ENCODE measurements around the gene ENTREP1. TPM values are rescaled to one million over a fixed set of nuclear protein-coding genes. Genes with fewer than 3 reads are reported as not detected.

ENTREP1 gene
- total RNA-seq, 1 donor from 2014 or later: 0.53 TPM

DNA sequence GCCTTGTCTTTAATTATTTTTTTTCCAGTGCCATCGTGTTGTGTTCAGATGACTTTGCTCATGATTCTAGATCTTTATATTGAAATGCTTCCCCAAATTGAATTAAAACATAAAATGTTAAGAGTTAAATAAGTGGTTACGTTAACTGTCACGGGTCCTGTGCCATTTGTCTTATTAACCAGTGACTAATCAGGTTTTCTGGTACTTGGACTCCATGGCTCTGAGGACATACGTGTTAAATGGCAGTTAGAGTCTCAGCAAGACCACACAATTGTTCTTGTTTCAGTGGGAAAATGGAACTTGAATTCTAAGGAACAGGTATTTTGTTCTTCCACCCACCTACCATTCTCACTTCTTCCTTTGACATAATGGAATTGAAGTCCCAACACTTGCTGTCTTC is 32.8 kb downstream of the ENTREP1 start:
- Histone ChIP-seq H3K4me3 (ENCODE audit: low read depth, low read length) (no peak overlapping the region), H3K36me3 (ENCODE audit: control insufficient read depth, insufficient read depth, low read length) (no peaks in the 10 kb centered on the region), H3K27me3 (ENCODE audit: control insufficient read depth, insufficient read depth, low read length) (no peaks in the 10 kb centered on the region)
- DNase-seq (ENCODE audit: low read depth): no peak
- TF ChIP-seq, protein P1, sequence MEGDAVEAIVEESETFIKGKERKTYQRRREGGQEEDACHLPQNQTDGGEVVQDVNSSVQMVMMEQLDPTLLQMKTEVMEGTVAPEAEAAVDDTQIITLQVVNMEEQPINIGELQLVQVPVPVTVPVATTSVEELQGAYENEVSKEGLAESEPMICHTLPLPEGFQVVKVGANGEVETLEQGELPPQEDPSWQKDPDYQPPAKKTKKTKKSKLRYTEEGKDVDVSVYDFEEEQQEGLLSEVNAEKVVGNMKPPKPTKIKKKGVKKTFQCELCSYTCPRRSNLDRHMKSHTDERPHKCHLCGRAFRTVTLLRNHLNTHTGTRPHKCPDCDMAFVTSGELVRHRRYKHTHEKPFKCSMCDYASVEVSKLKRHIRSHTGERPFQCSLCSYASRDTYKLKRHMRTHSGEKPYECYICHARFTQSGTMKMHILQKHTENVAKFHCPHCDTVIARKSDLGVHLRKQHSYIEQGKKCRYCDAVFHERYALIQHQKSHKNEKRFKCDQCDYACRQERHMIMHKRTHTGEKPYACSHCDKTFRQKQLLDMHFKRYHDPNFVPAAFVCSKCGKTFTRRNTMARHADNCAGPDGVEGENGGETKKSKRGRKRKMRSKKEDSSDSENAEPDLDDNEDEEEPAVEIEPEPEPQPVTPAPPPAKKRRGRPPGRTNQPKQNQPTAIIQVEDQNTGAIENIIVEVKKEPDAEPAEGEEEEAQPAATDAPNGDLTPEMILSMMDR (IDR thresholded peaks at IDR 0.05; ENCODE audit: insufficient read depth, low read length, severe bottlenecking): no peak
- no peak for FAIRE-seq

DNA sequence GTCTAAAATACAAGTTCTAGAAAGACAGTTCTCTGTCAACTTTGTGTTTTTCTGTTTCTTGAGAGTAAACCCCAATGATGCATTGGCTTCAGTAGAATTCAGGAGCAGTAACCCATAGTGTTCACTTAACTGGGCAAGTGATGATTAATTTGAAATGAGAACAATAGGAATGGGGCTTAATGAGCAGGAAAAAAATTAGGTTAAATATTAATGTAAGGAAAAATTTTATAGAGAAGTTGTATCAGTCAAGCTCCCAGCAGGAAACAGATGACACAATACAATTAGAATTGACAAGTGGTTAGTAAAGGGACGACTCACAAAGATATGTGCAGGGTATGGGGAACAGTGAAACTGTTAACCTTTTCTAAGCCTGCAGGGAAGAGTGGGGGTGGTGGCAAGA is 38.2 kb downstream of the ENTREP1 start:
- no peaks in the 10 kb centered on the region for H3K27me3 ChIP-seq (ENCODE audit: control insufficient read depth, insufficient read depth, low read length)
- DNase-seq (ENCODE audit: low read depth): no peak
- no peak for FAIRE-seq
- TF ChIP-seq, protein P1 (IDR thresholded peaks at IDR 0.05; ENCODE audit: insufficient read depth, low read length, severe bottlenecking): no peak
- H3K36me3 ChIP-seq (ENCODE audit: control insufficient read depth, insufficient read depth, low read length): no peaks in the 10 kb centered on the region
- no peak overlapping the region for H3K4me3 ChIP-seq (ENCODE audit: low read depth, low read length)

DNA sequence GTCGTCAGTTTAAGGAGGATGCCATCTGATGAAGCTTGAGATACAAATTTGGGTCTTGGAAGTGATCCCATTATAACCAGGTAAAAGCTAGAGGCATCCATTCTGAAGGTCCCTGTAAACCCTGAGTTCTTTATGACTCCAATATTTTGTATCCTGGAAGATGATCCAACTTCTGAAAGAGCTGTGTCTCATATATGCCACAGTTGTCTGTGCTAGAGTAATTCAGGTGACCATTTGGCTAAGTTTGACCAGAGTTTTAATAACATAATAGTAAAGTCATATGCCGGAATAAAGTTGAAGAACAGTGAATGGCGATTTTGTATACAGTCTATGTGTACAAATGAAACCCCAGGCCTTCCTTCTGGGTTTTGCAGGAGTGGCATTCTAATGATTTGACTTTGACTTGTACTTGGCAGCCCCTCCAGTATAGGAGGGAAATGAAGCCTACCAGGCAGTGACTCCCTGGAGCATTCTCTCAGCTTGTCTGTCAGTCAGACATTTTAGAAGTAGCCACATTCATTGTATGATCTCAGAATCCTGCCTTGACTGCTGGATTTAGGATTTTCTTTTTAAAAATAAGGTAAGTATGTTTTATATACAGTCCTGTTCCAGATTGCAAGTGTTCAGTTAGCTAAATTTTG is 39.6 kb downstream of the ENTREP1 start:
- Histone ChIP-seq H3K4me3 (ENCODE audit: low read depth, low read length) (no peak overlapping the region), H3K27me3 (ENCODE audit: control insufficient read depth, insufficient read depth, low read length) (no peaks in the 10 kb centered on the region), H3K36me3 (ENCODE audit: control insufficient read depth, insufficient read depth, low read length) (no peaks in the 10 kb centered on the region)
- no peak for FAIRE-seq
- TF ChIP-seq, protein P1 (IDR thresholded peaks at IDR 0.05; ENCODE audit: insufficient read depth, low read length, severe bottlenecking): no peak
- no peak for DNase-seq (ENCODE audit: low read depth)

DNA sequence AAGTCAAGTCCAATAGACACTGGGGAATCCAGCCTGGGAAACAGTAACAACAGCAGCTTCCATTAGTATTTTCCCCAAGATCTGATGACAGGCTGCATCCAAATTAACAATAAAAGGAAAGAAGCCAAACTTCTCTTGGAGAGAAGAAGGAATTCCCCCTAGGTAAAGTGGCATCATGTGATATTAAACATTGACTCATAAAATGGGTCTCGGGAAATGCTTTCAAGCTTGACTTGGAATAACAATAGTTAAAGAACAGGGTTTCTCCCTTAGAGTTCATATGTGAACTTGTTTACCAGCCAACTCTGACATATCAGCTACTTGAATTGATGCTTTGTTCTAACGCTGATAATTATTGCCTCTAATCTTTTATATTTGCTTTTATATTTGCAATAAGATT is 45.4 kb downstream of the ENTREP1 start:
- no peaks in the 10 kb centered on the region for H3K27me3 ChIP-seq (ENCODE audit: control insufficient read depth, insufficient read depth, low read length)
- no peak overlapping the region for H3K4me3 ChIP-seq (ENCODE audit: low read depth, low read length)
- DNase-seq (ENCODE audit: low read depth) (peak; percentile 82), FAIRE-seq (no peak)
- TF ChIP-seq, protein P1 (IDR thresholded peaks at IDR 0.05; ENCODE audit: insufficient read depth, low read length, severe bottlenecking): no peak
- no peaks in the 10 kb centered on the region for H3K36me3 ChIP-seq (ENCODE audit: control insufficient read depth, insufficient read depth, low read length)

DNA sequence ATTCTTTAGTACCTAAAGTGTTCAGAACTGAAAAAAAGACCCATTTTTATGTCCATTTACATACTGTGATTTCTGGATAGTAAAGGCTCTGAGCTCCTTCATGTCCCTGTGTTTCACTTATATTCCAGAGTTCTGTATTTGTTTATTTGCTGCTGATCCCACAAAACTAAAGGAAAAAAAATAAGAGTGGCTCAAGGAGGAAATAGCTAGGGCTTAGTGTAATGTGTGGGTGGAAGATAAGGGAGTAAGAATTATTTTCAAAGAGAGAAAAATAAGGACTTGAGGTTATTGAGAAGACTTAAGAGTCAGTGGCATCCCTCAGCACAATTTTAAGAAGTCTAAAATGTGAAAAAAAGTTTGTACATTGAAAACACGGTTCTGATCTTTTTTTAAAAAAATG is 46.0 kb downstream of the ENTREP1 start:
- Histone ChIP-seq H3K36me3 (ENCODE audit: control insufficient read depth, insufficient read depth, low read length) (no peaks in the 10 kb centered on the region), H3K4me3 (ENCODE audit: low read depth, low read length) (no peak overlapping the region), H3K27me3 (ENCODE audit: control insufficient read depth, insufficient read depth, low read length) (no peaks in the 10 kb centered on the region)
- TF ChIP-seq, protein P1 (IDR thresholded peaks at IDR 0.05; ENCODE audit: insufficient read depth, low read length, severe bottlenecking): no peak
- FAIRE-seq (no peak), DNase-seq (ENCODE audit: low read depth) (peak; percentile 34)

DNA sequence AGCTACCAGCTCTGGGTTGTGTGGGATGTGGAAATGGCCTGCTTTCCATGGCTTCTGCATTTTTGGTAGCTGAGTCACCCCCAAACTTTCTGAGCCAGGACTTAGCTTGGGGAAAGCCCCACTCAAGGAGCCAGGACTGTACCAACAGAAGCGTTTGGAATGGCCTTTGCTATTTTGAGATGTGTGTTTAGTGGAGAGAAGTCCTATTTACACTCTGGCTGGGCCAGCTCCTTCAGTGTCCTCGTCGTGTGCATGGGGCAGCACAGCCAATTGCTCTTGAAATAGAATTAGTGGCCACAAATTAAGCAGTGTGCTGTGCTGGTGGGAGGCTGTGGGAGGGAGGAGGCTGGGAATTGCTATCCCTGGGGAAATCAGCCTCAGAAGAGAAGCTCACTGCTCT is 51.6 kb downstream of the ENTREP1 start:
- TF ChIP-seq, protein P1 (IDR thresholded peaks at IDR 0.05; ENCODE audit: insufficient read depth, low read length, severe bottlenecking): no peak
- no peak for FAIRE-seq
- H3K36me3 ChIP-seq (ENCODE audit: control insufficient read depth, insufficient read depth, low read length): no peaks in the 10 kb centered on the region
- peak; percentile 78 for DNase-seq (ENCODE audit: low read depth)
- no peaks in the 10 kb centered on the region for H3K27me3 ChIP-seq (ENCODE audit: control insufficient read depth, insufficient read depth, low read length)
- H3K4me3 ChIP-seq (ENCODE audit: low read depth, low read length): no peak overlapping the region
